ENCODE results near the gene CYP2D6.
"Not testable (repeated sequence)": the region's sequence is repeated elsewhere in the genome, so short reads cannot be mapped to it uniquely, and the experiment has no call there.

Gene CYP2D6

DNA sequence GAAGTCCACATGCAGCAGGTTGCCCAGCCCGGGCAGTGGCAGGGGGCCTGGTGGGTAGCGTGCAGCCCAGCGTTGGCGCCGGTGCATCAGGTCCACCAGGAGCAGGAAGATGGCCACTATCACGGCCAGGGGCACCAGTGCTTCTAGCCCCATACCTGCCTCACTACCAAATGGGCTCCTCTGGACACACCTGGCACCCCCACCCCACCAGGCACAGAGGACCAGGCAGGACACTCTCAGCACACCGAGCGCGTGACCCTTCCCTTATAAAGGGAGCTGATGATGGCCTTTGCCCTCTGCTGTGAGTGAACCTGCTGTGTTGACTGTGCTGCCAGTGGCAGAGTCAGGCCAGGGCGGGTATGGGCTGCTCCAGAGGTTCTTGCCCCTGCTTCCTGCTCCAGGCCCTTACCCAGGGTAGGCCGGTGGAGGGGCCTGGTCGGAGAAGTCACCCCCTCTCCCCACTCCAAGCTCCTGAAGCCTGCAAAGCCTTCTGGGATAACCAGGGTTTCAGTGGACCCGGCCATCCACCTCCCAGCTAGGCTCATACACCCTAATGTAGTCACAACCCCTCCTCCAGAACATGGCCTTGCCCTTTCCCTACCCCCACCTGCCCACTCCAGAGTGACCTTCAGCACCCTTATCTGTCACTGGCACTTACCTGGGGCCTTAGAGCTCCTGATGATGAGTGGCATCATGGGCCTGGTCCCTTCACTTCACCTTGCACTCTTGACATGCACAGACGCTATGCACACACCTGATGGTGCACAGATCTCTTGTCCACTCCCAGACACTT is at the start of gene CYP2D6:
TSS of gene CYP2D6 (minus strand) at position 172 of the 793 bp plus-strand sequence. CDS start at position 153, 19 bp downstream.
- not testable (repeated sequence) for H3F3A ChIP-seq (ENCODE audit: insufficient read depth, low read length); H3K9ac ChIP-seq (ENCODE audit: low read length); H3K79me2 ChIP-seq (ENCODE audit: insufficient read depth, low read length); H3K9me2 ChIP-seq (ENCODE audit: low read depth, low read length); H3K4me3 ChIP-seq (ENCODE audit: low read depth, low read length, poor library complexity, severe bottlenecking); H3K9me3 ChIP-seq (ENCODE audit: low read length); H3K36me3 ChIP-seq (ENCODE audit: insufficient read depth, low read length); H2AFZ ChIP-seq (ENCODE audit: low read length); H3K27me3 ChIP-seq (ENCODE audit: insufficient read depth, low read length); H3K4me2 ChIP-seq (ENCODE audit: low read length); H3K27ac ChIP-seq (ENCODE audit: low read depth, low read length, poor library complexity, severe bottlenecking); H4K20me1 ChIP-seq (ENCODE audit: insufficient read depth, low read length)
- H3K4me1 ChIP-seq (ENCODE audit: insufficient read depth, low read length, severe bottlenecking): peaks cover 13% of the 10 kb centered on the region

DNA sequence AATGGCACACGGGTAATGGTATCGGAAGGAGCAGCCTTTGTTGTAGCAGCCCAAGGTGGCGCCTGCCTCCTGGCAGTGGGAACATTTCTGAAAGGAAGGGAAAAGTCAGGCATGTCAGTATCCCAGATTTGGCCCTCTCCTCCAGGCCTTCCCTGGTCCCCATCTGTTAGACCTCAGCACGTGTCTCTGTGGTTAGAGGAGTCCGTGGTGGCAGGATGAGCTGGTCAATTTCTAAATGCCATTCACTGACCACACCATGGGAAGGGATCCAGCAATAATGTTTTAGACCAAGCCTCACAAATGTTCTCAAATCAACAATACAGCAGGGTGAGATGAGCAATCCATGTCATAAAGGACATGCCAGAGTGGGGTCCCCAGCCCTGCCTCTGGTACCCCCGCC is 49.0 kb upstream of the CYP2D6 start:
- Histone ChIP-seq H3K79me2 (ENCODE audit: insufficient read depth, low read length) (no peaks in the 10 kb centered on the region), H3K4me2 (ENCODE audit: low read length) (no peak overlapping the region), H3K4me1 (ENCODE audit: insufficient read depth, low read length, severe bottlenecking) (no peaks in the 10 kb centered on the region), H3K27me3 (ENCODE audit: insufficient read depth, low read length) (no peaks in the 10 kb centered on the region), H3K27ac (ENCODE audit: low read depth, low read length, poor library complexity, severe bottlenecking) (no peak overlapping the region), H4K20me1 (ENCODE audit: insufficient read depth, low read length) (no peaks in the 10 kb centered on the region), H3K9me2 (ENCODE audit: low read depth, low read length) (no peaks in the 10 kb centered on the region), H2AFZ (ENCODE audit: low read length) (no peak overlapping the region), H3K36me3 (ENCODE audit: insufficient read depth, low read length) (peaks cover 5% of the 10 kb centered on the region; the same call in 1 of the 2 replicates), H3K4me3 (ENCODE audit: low read depth, low read length, poor library complexity, severe bottlenecking) (no peak overlapping the region), H3K9ac (ENCODE audit: low read length) (no peak overlapping the region), H3F3A (ENCODE audit: insufficient read depth, low read length) (no peaks in the 10 kb centered on the region), H3K9me3 (ENCODE audit: low read length) (no peaks in the 10 kb centered on the region)
- TF ChIP-seq EZH2 (IDR thresholded peaks at IDR 0.05; ENCODE audit: borderline replicate concordance, low read length): no peak
- TF ChIP-seq, protein P1, sequence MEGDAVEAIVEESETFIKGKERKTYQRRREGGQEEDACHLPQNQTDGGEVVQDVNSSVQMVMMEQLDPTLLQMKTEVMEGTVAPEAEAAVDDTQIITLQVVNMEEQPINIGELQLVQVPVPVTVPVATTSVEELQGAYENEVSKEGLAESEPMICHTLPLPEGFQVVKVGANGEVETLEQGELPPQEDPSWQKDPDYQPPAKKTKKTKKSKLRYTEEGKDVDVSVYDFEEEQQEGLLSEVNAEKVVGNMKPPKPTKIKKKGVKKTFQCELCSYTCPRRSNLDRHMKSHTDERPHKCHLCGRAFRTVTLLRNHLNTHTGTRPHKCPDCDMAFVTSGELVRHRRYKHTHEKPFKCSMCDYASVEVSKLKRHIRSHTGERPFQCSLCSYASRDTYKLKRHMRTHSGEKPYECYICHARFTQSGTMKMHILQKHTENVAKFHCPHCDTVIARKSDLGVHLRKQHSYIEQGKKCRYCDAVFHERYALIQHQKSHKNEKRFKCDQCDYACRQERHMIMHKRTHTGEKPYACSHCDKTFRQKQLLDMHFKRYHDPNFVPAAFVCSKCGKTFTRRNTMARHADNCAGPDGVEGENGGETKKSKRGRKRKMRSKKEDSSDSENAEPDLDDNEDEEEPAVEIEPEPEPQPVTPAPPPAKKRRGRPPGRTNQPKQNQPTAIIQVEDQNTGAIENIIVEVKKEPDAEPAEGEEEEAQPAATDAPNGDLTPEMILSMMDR (IDR thresholded peaks at IDR 0.05; ENCODE audit: low read length): no peak

DNA sequence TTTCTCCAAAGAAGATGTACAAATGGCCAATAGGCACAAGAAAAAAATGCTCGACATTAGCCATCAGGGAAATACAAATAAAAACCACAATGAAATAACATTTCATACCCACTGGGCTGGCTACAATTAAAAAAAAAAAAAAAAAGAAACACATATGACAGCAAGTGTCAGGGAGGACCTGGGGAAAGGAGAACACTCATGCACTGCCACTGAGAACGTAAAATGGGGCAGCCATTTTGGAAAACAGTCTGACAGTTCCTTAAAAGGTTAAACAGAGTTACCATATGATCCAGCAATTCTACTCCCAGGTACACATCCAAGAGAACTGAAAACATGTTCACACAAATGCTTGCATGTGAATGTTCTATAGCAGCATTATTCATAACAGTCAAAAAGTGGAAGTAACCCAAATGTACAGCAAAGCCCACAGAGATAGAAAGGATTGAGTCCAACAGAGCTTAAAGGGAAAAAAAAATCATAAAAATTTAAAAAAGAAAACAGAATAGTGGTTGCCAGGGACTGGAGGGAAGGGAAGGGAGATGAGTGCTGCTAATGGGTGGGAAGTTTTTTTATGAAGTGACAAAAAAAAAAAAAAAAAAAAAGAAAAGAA is 48.4 kb upstream of the CYP2D6 start:
- H3K36me3 ChIP-seq (ENCODE audit: insufficient read depth, low read length): peaks cover 5% of the 10 kb centered on the region; the same call in 1 of the 2 replicates
- no peaks in the 10 kb centered on the region for H3K27me3 ChIP-seq (ENCODE audit: insufficient read depth, low read length)
- TF ChIP-seq, protein P1 (IDR thresholded peaks at IDR 0.05; ENCODE audit: low read length): no peak
- no peak for TF ChIP-seq EZH2 (IDR thresholded peaks at IDR 0.05; ENCODE audit: borderline replicate concordance, low read length)
- H2AFZ ChIP-seq (ENCODE audit: low read length): no peak overlapping the region
- no peaks in the 10 kb centered on the region for H3K4me1 ChIP-seq (ENCODE audit: insufficient read depth, low read length, severe bottlenecking)
- H3K9me2 ChIP-seq (ENCODE audit: low read depth, low read length): no peaks in the 10 kb centered on the region
- no peak overlapping the region for H3K9ac ChIP-seq (ENCODE audit: low read length)
- no peaks in the 10 kb centered on the region for H4K20me1 ChIP-seq (ENCODE audit: insufficient read depth, low read length)
- H3K9me3 ChIP-seq (ENCODE audit: low read length): no peaks in the 10 kb centered on the region
- no peaks in the 10 kb centered on the region for H3K79me2 ChIP-seq (ENCODE audit: insufficient read depth, low read length)
- H3K4me2 ChIP-seq (ENCODE audit: low read length): no peak overlapping the region
- no peaks in the 10 kb centered on the region for H3F3A ChIP-seq (ENCODE audit: insufficient read depth, low read length)
- H3K4me3 ChIP-seq (ENCODE audit: low read depth, low read length, poor library complexity, severe bottlenecking): no peak overlapping the region
- H3K27ac ChIP-seq (ENCODE audit: low read depth, low read length, poor library complexity, severe bottlenecking): no peak overlapping the region

Data from OCI-LY1 (cell line).